KOPT-K1 (cell line): ENCODE data around the gene CHMP6.
"Not testable (repeated sequence)": the region's sequence is repeated elsewhere in the genome, so short reads cannot be mapped to it uniquely, and the experiment has no call there.

ENCODE experiments used
- H3K27ac ChIP-seq: fragments of 200-600 bp; sonication (generic); 2 replicates; pipeline ENCODE4 v1.5.1; 2016; ENCODE audit warnings: antibody characterized with exemption, mild to moderate bottlenecking, low read depth, low read length; ENCODE audit not compliant: poor library complexity, severe bottlenecking
- H3K36me3 ChIP-seq: fragments of 200-600 bp; sonication (generic); 2 replicates; pipeline ENCODE4 v1.5.1; 2017; ENCODE audit warnings: antibody characterized with exemption, mild to moderate bottlenecking, low read length, moderate library complexity; ENCODE audit not compliant: insufficient read depth
- H3K9me3 ChIP-seq: fragments of 200-600 bp; sonication (generic); 2 replicates; pipeline ENCODE4 v1.5.1; 2017; ENCODE audit warnings: antibody characterized with exemption, low read length, mild to moderate bottlenecking; ENCODE audit not compliant: insufficient read depth, poor library complexity, severe bottlenecking

The CHMP6 gene

DNA sequence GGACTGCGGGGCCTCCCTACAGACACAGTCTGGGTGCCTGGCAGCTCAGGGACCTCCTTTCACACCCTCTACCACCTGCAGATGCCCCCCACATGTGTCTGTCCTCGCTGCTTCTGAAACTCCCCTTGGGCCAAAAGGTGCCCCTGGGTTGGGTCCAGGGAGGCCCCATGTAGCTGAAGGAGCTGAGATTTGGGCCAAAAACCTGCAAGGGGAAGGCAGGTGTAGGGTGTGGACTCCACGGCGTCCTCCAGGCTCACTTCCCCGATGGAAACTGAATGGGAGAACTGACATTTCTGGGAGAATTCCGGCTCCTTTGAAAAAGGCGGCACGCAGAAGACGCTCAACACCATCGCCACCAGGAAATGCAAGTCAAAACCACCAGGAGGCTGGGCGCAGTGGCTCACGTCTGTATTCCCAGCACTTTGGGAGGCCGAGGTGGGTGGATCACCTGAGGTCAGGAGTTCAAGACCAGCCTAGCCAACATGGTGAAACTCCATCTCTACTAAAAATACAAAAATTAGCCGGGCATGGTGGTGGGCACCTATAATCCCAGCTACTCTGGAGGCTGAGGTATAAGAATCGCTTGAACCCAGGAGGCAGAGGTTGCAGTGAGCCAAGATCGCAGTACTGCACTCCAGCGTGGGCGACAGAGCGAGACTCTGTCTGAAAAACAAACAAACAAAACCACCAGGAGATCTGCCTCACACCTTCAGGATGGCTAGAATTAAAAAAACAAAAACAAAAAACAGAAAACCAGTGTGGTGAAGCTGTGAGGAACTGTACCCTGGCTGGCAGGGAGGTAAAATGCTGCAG lies 30.1 kb downstream of the CHMP6 start:
- Histone ChIP-seq H3K36me3 (no peaks in the 10 kb centered on the region), H3K9me3 (peaks cover 5% of the 10 kb centered on the region), H3K27ac (no peak overlapping the region)

DNA sequence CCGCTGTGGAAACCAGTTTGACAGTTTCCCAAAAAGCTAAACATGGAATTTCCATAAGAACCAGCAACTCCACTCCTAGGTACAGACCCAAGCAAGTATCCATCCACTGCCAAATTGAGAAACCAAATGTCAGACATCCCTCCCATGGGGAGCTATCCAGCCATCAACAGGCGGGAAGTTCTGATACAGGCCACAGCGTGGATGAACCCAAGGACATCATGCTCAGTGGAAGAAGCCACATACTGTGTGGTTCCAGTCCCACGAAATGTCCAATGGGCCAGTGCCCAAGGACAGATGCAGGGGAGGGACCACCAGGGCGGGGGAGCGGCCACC lies 30.7 kb downstream of the CHMP6 start:
- no peaks in the 10 kb centered on the region for H3K9me3 ChIP-seq
- H3K27ac ChIP-seq = no peak overlapping the region
- H3K36me3 ChIP-seq = no peaks in the 10 kb centered on the region

DNA sequence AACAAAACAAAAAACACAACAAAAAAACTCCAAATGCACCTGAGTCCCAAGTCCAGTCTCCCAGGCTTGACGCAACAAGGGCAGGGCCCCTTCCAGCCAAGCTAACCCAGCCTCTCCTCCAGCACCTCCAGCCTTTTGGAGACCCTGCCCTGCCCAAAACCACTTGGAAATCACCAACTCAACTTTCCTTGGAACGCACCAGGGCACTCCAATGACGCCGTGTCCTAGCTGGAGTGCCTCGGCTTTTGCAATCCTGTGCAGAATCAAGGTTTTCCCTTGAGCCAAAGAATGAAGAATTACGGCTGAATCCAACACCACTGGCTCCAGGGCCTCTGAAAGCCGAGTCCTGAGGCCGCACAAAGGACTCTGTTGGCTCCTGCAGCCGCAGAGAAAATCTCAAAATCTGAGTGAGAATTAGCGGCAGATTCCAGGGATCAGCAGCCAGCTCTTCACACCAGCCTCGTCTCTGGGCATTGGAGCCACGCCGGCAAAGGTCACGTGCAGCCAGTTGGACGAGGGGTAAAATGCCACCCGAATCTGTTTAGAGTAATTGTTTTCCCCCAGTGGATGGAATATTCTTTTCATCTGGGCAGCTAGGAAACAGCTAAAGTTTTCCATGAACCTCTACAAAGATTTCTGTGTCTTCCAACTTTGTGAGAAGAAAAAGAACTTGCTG lies 33.6 kb downstream of the CHMP6 start:
- no peaks in the 10 kb centered on the region for H3K9me3 ChIP-seq
- no peaks in the 10 kb centered on the region for H3K36me3 ChIP-seq
- no peak overlapping the region for H3K27ac ChIP-seq

DNA sequence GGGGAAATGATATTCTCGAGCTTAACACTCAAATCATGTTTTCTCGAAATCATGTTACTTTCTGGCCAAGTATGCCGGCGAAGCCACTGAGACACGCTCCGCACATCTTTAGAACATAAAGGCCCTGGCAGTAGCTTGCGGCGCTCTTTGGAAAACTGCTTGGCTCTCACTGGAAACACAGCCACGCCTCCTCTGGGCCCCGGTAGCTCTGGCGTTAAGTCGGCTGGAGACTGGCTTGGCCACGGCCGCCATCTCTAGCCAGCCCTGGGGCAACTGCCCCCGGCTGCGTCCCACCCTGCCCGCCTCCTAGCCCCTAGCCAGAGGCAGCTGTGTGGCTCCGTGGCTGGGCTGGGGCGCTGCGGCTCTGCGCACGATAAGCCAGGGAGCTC lies 34.1 kb downstream of the CHMP6 start:
- Histone ChIP-seq H3K9me3 (no peaks in the 10 kb centered on the region), H3K36me3 (no peaks in the 10 kb centered on the region), H3K27ac (no peak overlapping the region)

DNA sequence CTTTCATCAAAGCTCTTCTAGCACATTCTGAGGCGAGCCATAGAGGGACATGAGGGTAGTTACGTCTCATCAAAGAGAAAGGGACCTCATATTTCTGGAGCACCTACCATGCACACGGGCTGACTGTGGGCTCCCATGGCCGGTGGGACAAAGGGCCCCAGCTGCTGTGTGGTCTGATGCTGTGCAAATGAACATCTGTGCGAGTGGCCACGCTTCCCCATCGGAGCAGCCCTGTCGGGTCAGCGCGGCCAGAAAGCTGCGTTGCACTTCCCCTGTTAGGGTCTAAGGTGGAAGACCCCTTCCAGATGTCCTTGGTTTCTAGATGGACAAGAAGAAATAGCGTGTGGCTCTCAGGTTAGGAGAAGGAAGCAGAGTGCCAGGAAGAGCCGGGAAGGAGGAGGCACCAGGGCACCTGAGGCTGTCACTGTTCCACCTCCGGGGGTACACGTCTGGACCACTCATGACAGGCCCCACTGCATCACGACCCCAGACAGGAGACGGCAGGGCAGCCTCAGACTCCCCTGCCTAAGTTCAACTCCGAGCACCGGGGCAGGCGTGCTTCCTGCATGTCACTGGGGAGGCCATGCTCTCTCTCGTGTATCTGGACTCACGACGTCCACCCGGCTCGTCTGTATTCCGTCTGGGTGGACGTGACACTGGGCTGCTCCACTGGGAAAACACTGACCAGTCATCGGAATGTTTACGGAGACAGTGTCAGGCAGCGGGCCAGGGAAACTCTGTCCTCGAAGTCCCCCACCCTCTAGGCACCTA lies 34.8 kb downstream of the CHMP6 start:
- Histone ChIP-seq H3K9me3 (no peaks in the 10 kb centered on the region), H3K36me3 (no peaks in the 10 kb centered on the region), H3K27ac (no peak overlapping the region)

DNA sequence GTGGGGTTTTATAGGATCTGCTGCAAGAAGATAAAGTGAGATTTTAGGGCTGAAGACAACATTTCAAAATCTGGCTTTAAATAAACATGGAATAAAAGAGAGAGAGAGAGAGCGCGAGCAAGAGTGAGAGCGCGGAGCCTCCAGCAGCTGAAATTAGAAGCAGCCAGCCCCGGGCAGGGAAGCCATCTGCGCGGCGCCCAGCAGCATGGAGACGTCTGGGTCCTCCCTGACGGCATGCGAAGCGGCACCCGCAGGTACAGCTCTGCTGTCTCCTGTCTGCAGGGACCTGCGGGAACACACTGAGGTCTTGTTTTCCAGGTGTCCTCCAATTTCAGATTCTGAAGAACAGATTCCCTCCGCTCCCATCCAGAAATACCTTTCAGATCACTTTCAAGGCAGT lies 35.4 kb downstream of the CHMP6 start:
- no peak overlapping the region for H3K27ac ChIP-seq
- H3K9me3 ChIP-seq = no peaks in the 10 kb centered on the region
- no peaks in the 10 kb centered on the region for H3K36me3 ChIP-seq

DNA sequence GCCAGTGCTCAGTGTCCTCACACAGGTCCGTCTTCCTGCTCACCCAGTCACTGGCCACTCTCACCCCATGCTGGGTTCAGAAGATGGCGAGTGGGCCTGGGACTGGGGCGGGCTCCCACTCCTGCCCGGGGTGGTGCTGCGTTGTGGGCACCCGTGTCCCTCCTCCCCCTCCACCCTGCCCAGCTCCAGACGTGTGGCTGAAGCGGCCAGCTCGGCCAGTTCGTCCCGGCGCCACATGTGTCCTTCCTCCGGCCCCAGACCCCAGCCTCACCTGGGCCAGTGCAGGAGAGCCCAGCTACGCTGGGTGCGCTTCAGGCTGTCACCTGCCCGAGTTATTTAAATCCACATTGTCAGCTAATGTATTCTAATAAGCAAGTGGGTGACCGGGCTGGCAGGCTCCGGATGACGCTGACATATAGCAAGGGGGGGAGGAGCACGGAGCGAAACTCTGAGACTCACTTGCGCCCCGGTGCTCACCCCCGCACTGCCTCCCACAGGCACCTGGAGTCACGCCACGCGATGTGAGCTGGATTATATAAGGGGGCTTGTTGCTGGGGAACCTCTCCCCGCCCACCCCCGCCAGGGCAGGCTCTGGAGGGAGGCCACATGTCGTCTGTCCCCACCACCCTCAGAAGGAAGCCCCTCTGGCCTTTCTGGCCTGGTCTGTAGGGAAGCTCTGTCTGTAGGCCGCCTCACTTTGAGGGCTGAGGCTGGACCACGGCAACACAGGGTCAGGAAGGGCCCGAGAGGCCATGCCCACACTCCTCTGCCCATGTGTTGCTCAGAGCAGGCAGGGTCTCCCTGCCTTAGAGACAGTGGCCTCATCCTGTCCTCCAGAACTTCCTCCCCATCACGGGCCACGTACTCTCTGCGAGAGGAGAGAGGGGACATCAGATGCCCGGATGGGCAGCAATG lies 36.2 kb downstream of the CHMP6 start:
- Histone ChIP-seq H3K36me3 (no peaks in the 10 kb centered on the region), H3K27ac (no peak overlapping the region), H3K9me3 (no peaks in the 10 kb centered on the region)

DNA sequence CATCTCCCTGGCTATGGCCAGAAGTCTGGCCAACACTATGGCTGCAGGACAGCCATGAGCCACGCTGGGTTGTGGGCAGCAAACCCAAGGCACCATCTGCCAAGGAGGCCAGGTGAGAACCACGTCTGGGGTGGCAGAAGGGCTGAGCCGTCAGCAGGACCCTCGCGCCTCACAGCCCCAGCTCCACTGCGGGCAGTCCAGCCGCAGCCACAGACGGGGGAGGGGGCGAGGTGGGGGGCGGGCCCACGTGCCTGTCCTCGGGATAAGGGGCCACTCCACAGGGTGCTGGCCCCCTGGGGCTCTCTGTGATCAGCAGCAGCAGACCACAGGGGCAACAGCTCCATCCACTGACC lies 36.8 kb downstream of the CHMP6 start:
- H3K36me3 ChIP-seq = no peaks in the 10 kb centered on the region
- H3K9me3 ChIP-seq = no peaks in the 10 kb centered on the region
- H3K27ac ChIP-seq = no peak overlapping the region

DNA sequence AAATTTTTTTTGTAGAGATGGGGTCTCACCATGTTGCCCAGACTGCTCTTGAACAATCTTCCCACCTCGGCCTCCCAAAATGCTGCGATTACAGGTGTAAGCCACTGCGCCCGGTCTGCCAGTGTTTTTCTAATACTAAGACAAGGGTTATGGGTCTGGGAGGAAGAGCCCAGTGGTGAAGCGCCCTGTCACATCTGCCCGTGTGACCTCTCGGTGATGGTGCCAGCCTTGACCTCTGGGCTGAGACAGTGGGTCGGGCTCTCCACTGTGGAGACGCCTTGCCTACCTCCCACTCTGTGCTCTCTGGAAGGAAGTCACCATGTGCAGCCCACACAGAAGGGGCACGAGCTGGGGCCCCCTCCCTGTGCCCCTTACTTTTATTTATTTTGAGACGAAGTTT lies 38.2 kb downstream of the CHMP6 start:
- no peak overlapping the region for H3K27ac ChIP-seq
- no peaks in the 10 kb centered on the region for H3K36me3 ChIP-seq
- H3K9me3 ChIP-seq = no peaks in the 10 kb centered on the region

DNA sequence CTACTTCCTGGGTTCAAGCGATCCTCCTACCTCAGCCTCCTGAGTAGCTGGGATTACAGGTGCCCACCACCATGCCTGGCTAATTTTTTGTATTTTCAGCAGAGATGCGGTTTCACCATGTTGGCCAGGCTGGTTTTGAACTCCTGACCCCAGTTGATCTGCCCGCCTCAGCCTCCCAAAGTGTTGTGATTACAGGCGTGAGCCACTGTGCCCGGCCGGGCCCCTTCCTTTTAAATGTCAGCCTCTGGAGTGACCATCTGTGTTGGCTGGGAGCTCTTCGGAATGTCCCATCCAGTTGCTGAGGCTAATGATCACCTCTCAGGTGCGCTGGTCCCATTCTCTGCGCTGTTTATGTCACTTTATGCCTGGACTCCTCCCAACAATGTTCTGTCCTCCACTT lies 38.7 kb downstream of the CHMP6 start:
- not testable (repeated sequence) for H3K9me3 ChIP-seq, H3K36me3 ChIP-seq, H3K27ac ChIP-seq

DNA sequence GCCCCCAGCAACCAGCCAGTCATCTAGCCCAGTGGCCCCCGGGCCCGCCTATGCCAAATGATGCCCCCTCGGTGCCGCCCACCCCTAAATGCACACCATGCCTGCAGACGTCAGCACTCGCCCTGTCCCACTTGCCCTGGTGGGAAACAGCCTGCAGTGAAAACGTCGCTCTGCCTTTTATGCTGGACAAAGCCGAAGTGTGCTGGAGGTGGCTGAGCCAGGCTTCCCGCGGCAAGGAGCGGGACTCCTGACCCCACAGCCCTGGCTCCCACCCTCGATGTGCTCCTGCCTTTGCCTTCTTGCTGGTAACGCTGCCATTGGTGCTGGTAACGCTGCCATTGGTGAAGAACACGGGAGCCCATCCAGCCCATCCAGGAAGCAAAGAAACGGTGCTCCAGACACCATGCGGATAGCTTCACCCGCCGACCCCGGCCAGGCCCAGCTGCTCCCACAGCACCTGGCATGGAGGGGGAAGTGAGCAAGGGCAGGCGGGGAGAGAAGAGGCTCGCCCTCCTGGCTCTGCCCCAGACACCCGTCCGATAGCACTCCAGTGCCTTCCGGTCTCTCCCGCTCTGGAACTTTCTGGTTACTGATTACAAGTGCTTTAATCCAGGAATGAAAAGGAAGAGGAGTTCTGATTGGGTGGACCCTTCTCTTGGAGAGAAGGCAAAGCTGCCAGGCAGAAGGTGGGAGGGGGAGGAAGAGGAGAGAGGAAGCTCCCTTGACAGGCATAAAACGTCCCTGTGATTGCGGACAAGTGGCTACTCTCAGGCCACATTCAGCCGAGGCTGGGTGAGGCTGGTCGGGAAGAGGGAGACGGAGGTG lies 39.3 kb downstream of the CHMP6 start:
- Histone ChIP-seq H3K36me3 (no peaks in the 10 kb centered on the region), H3K27ac (no peak overlapping the region)

DNA sequence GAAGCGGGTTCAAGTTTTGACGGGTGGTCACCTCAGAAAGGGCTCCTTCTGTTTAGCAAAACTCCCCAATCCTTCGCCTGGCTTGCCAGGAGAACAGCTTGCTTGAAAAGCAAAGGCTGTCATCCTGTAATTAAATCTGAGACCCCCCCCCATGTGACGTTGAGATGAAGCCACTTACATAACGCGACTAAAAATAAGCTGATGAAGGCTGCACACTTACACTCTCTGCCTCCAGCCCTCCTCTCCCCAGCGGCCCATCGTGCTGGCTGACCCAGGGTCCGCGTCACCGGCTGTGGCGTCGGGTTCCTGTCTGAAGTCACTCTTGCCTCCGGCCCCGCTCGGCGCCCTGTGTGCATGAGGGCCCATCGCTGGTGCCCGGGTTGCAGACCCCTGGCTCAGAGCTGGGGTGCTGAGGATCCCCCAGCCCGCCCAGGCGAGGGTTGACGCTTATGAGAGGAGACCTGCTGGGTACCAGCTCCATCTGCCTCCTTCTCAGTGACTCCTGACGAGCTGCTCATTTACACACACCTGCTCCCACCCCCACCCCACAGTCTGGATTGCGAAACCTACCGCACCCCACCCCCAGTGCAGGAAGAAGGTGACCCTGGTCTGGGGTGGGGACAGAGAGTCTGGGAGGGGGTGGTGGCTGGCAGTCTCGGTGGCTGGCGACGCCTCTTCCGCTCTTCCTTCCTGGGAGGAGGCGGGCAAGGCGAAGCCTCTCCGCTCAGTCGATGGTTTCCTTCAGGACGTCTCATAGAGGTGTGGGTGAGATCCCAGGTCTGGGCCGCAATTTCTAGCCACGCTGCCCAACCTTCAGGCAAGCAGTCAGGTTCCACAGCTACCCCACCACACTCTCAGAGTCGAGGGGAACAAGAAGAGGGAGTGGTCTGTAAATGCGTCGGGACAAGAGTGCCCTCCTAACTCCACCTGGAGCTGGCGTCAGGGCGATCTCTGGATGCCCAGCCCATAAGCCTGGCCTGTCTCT lies 40.2 kb downstream of the CHMP6 start:
- Histone ChIP-seq H3K9me3 (no peaks in the 10 kb centered on the region), H3K27ac (no peak overlapping the region)

More for the DNA sequence above, 39.3 kb downstream of the CHMP6 start:
- no peaks in the 10 kb centered on the region for H3K9me3 ChIP-seq

More for the DNA sequence above, 40.2 kb downstream of the CHMP6 start:
- no peaks in the 10 kb centered on the region for H3K36me3 ChIP-seq
